Activated naive CD4-positive, alpha-beta T cell treated with anti-CD3 and anti-CD28 coated beads, Interleukin-2, amount 10 ng/mL, durations not matched to agents 7 days and 5 days (primary cell): ENCODE measurements around the gene ARTN.

ENCODE experiments used
- CTCF ChIA-PET: fragments of 350-600 bp; sonication (Branson Sonifier 250); formaldehyde crosslinking; loops from one replicate; lab custom pipeline; 2021; ENCODE audit warnings: antibody characterized with exemption; lab: Charles Lee
- DNase-seq: peaks from one replicate; pipeline ENCODE4 v3.0.0-alpha.2; 2020
- H3K27ac Mint-ChIP-seq: one replicate; pipeline ENCODE4 v1.8.0; 2021; ENCODE audit warnings: mild to moderate bottlenecking, moderate library complexity, mixed read lengths
- H3K27me3 Mint-ChIP-seq: one replicate; pipeline ENCODE4 v1.8.0; 2021; ENCODE audit warnings: mild to moderate bottlenecking, mixed read lengths
- H3K36me3 Mint-ChIP-seq: one replicate; pipeline ENCODE4 v1.8.0; 2021; ENCODE audit warnings: mixed read lengths
- H3K4me1 Mint-ChIP-seq: one replicate; pipeline ENCODE4 v1.8.0; 2021; ENCODE audit warnings: mixed read lengths
- H3K4me3 Mint-ChIP-seq: one replicate; pipeline ENCODE4 v1.8.0; 2021; ENCODE audit warnings: mild to moderate bottlenecking, moderate library complexity, mixed read lengths
- H3K9me3 Mint-ChIP-seq: one replicate; pipeline ENCODE4 v1.8.0; 2021; ENCODE audit warnings: mixed read lengths

ARTN gene

GRCh38 chr1:43910343-43910742 lies 23.3 kb upstream of the ARTN start:
- H3K27ac Mint-ChIP-seq: no peak overlapping the region
- H3K9me3 Mint-ChIP-seq: no peaks in the 10 kb centered on the region
- H3K4me3 Mint-ChIP-seq: no peak overlapping the region
- no peak for DNase-seq
- H3K27me3 Mint-ChIP-seq: peaks cover 3% of the 10 kb centered on the region
- CTCF ChIA-PET: interaction anchor here (1.1 kb wide), 1 partner anchor 147 kb away, joined by 5 read pairs; no protein-coding TSS in a partner anchor
- no peaks in the 10 kb centered on the region for H3K36me3 Mint-ChIP-seq
- H3K4me1 Mint-ChIP-seq: no peaks in the 10 kb centered on the region

- Mint-ChIP-seq H3K4me3 (no peak overlapping the region), H3K4me1 (no peaks in the 10 kb centered on the region), H3K9me3 (no peaks in the 10 kb centered on the region), H3K27ac (no peak overlapping the region), H3K36me3 (no peaks in the 10 kb centered on the region), H3K27me3 (peaks cover 3% of the 10 kb centered on the region)
- no peak for DNase-seq
- CTCF ChIA-PET: interaction anchor here (1.4 to 3.0 kb wide), 2 partner anchors 22 to 383 kb away, joined by 3 to 16 read pairs; partner anchors contain the start of gene ARTN
Measured at GRCh38 chr1:43912607-43913006, 21.0 kb upstream of the ARTN start.

GRCh38 chr1:43913051-43913501 lies 20.5 kb upstream of the ARTN start:
- no peaks in the 10 kb centered on the region for H3K4me1 Mint-ChIP-seq
- no peaks in the 10 kb centered on the region for H3K36me3 Mint-ChIP-seq
- no peak overlapping the region for H3K4me3 Mint-ChIP-seq
- no peaks in the 10 kb centered on the region for H3K9me3 Mint-ChIP-seq
- CTCF ChIA-PET: interaction anchor here (1.4 to 3.0 kb wide), 2 partner anchors 21 to 383 kb away, joined by 3 to 16 read pairs; partner anchors contain the start of gene ARTN
- no peak overlapping the region for H3K27ac Mint-ChIP-seq
- H3K27me3 Mint-ChIP-seq: peaks cover 3% of the 10 kb centered on the region
- DNase-seq: no peak

GRCh38 chr1:43913666-43914360 lies 19.8 kb upstream of the ARTN start:
- CTCF ChIA-PET: interaction anchor here (3.0 kb wide), 1 partner anchor 21 kb away, joined by 16 read pairs; the partner anchor contains the start of gene ARTN
- H3K4me1 Mint-ChIP-seq: no peaks in the 10 kb centered on the region
- H3K27ac Mint-ChIP-seq: no peak overlapping the region
- no peak for DNase-seq
- peaks cover 3% of the 10 kb centered on the region for H3K27me3 Mint-ChIP-seq
- no peaks in the 10 kb centered on the region for H3K36me3 Mint-ChIP-seq
- H3K9me3 Mint-ChIP-seq: no peaks in the 10 kb centered on the region
- no peak overlapping the region for H3K4me3 Mint-ChIP-seq

- CTCF ChIA-PET: interaction anchor here (0.9 to 3.0 kb wide), 3 partner anchors 20 to 151 kb away, joined by 3 to 16 read pairs (median 5); partner anchors contain the start of gene ARTN
- Mint-ChIP-seq H3K27me3 (peaks cover 3% of the 10 kb centered on the region), H3K9me3 (no peaks in the 10 kb centered on the region), H3K27ac (no peak overlapping the region), H3K4me3 (no peak overlapping the region), H3K4me1 (peaks cover 6% of the 10 kb centered on the region), H3K36me3 (no peaks in the 10 kb centered on the region)
- no peak for DNase-seq
Measured at GRCh38 chr1:43914576-43915525, 18.8 kb upstream of the ARTN start.

- H3K4me3 Mint-ChIP-seq: no peak overlapping the region
Measured at GRCh38 chr1:43919906-43920305, 13.7 kb upstream of the ARTN start.

GRCh38 chr1:43921022-43921421 lies 12.6 kb upstream of the ARTN start:
- H3K27ac Mint-ChIP-seq: no peak overlapping the region
- no peak for DNase-seq
- CTCF ChIA-PET: interaction anchor here (0.7 to 2.0 kb wide), 2 partner anchors 13 to 14 kb away, joined by 3 to 7 read pairs; partner anchors contain the start of gene ARTN
- H3K27me3 Mint-ChIP-seq: no peaks in the 10 kb centered on the region
- H3K4me1 Mint-ChIP-seq: peaks cover 8% of the 10 kb centered on the region
- H3K36me3 Mint-ChIP-seq: no peaks in the 10 kb centered on the region
- H3K4me3 Mint-ChIP-seq: no peak overlapping the region
- H3K9me3 Mint-ChIP-seq: no peaks in the 10 kb centered on the region

More at GRCh38 chr1:43919906-43920305, 13.7 kb upstream of the ARTN start:
- no peak for DNase-seq
- Mint-ChIP-seq H3K4me1 (peaks cover 8% of the 10 kb centered on the region), H3K9me3 (no peaks in the 10 kb centered on the region), H3K36me3 (no peaks in the 10 kb centered on the region), H3K27me3 (peaks cover under 1% of the 10 kb centered on the region), H3K27ac (no peak overlapping the region)
- CTCF ChIA-PET: interaction anchor here (1.4 kb wide), 1 partner anchor 14 kb away, joined by 5 read pairs; no protein-coding TSS in a partner anchor

- Mint-ChIP-seq H3K4me1 (peaks cover 5% of the 10 kb centered on the region), H3K36me3 (no peaks in the 10 kb centered on the region), H3K9me3 (no peaks in the 10 kb centered on the region), H3K27me3 (no peaks in the 10 kb centered on the region), H3K4me3 (no peak overlapping the region), H3K27ac (no peak overlapping the region)
- DNase-seq: no peak
- CTCF ChIA-PET: interaction anchor here (4.6 kb wide), 1 partner anchor 10 kb away, joined by 22 read pairs; the partner anchor contains the start of gene ARTN
Measured at GRCh38 chr1:43924516-43924915, 9.1 kb upstream of the ARTN start.

- H3K36me3 Mint-ChIP-seq: no peaks in the 10 kb centered on the region
- no peaks in the 10 kb centered on the region for H3K9me3 Mint-ChIP-seq
- CTCF ChIA-PET: interaction anchor here (4.6 kb wide), 1 partner anchor 9 kb away, joined by 22 read pairs; the partner anchor contains the start of gene ARTN
- no peak for DNase-seq
- H3K4me3 Mint-ChIP-seq: no peak overlapping the region
- no peak overlapping the region for H3K27ac Mint-ChIP-seq
- H3K27me3 Mint-ChIP-seq: no peaks in the 10 kb centered on the region
- H3K4me1 Mint-ChIP-seq: no peaks in the 10 kb centered on the region
Measured at GRCh38 chr1:43925846-43926245, 7.8 kb upstream of the ARTN start.

- Mint-ChIP-seq H3K27me3 (peaks cover 34% of the 10 kb centered on the region), H3K4me3 (no peak overlapping the region), H3K9me3 (no peaks in the 10 kb centered on the region), H3K27ac (no peak overlapping the region), H3K36me3 (no peaks in the 10 kb centered on the region), H3K4me1 (peaks cover 14% of the 10 kb centered on the region)
- peak; percentile 42 for DNase-seq
- CTCF ChIA-PET: interaction anchor here (0.9 to 13.7 kb wide), 6 partner anchors 15 to 406 kb away, joined by 3 to 452 read pairs (median 3); no protein-coding TSS in a partner anchor
Measured at GRCh38 chr1:43930168-43930948, 3.2 kb upstream of the ARTN start.

GRCh38 chr1:43930949-43931275 lies 2.7 kb upstream of the ARTN start:
- no peak overlapping the region for H3K27ac Mint-ChIP-seq
- CTCF ChIA-PET: interaction anchor here (0.9 to 13.7 kb wide), 6 partner anchors 14 to 407 kb away, joined by 3 to 452 read pairs (median 3); no protein-coding TSS in a partner anchor

GRCh38 chr1:43931711-43932660 lies 1.6 kb upstream of the ARTN start:
- peaks cover 48% of the 10 kb centered on the region for H3K27me3 Mint-ChIP-seq
- H3K36me3 Mint-ChIP-seq: no peaks in the 10 kb centered on the region
- CTCF ChIA-PET: interaction anchor here (0.9 to 13.7 kb wide), 4 partner anchors 15 to 167 kb away, joined by 3 to 452 read pairs (median 54); partner anchors contain the start of gene IPO13
- no peaks in the 10 kb centered on the region for H3K9me3 Mint-ChIP-seq
- no peak overlapping the region for H3K4me3 Mint-ChIP-seq
- no peak for DNase-seq
- peaks cover 14% of the 10 kb centered on the region for H3K4me1 Mint-ChIP-seq
- no peak overlapping the region for H3K27ac Mint-ChIP-seq

More at GRCh38 chr1:43930949-43931275, 2.7 kb upstream of the ARTN start:
- Mint-ChIP-seq H3K9me3 (no peaks in the 10 kb centered on the region), H3K27me3 (peaks cover 40% of the 10 kb centered on the region), H3K4me3 (no peak overlapping the region), H3K36me3 (no peaks in the 10 kb centered on the region), H3K4me1 (peaks cover 14% of the 10 kb centered on the region)
- DNase-seq: no peak
